ENCODE results near the gene TADA1.
"Not testable (repeated sequence)": the region's sequence is repeated elsewhere in the genome, so short reads cannot be mapped to it uniquely, and the experiment has no call there.

The TADA1 gene

GRCh38 chr1:166888373-166889111 is 12.5 kb upstream of the TADA1 start:
- no peak for DNase-seq

GRCh38 chr1:166884971-166885370 is 8.9 kb upstream of the TADA1 start:
- DNase-seq: no peak

- peak; percentile 21 for DNase-seq
These were observed 8.1 kb upstream of the TADA1 start for GRCh38 chr1:166884040-166884642.

- DNase-seq: no peak
These were observed 6.8 kb upstream of the TADA1 start for GRCh38 chr1:166882893-166883292.

GRCh38 chr1:166878173-166878917 is 2.3 kb upstream of the TADA1 start:
- not testable (repeated sequence) for DNase-seq

- no peak for DNase-seq
These were observed 425 bp upstream of the TADA1 start for GRCh38 chr1:166876540-166876838.

GRCh38 chr1:166875302-166875733 is 746 bp downstream of the TADA1 start:
- no peak for DNase-seq

GRCh38 chr1:166874464-166874863 is 1.6 kb downstream of the TADA1 start:
- no peak for DNase-seq

GRCh38 chr1:166870584-166870983 is 5.5 kb downstream of the TADA1 start:
- DNase-seq: no peak

GRCh38 chr1:166869318-166870099 is 6.6 kb downstream of the TADA1 start:
- DNase-seq: no peak

- DNase-seq: no peak
These were observed 7.4 kb downstream of the TADA1 start for GRCh38 chr1:166868639-166869038.

- DNase-seq: no peak
These were observed 10.1 kb downstream of the TADA1 start for GRCh38 chr1:166865926-166866325.

GRCh38 chr1:166859597-166859996 is 16.5 kb downstream of the TADA1 start:
- DNase-seq: no peak

- no peak for DNase-seq
These were observed 17.2 kb downstream of the TADA1 start for GRCh38 chr1:166858726-166859419.

GRCh38 chr1:166857995-166858394 is 18.1 kb downstream of the TADA1 start:
- no peak for DNase-seq

- no peak for DNase-seq
These were observed 20.5 kb downstream of the TADA1 start for GRCh38 chr1:166855558-166855957.

- no peak for DNase-seq
These were observed 23.1 kb downstream of the TADA1 start for GRCh38 chr1:166852918-166853317.

GRCh38 chr1:166849135-166849534 is 26.9 kb downstream of the TADA1 start:
- DNase-seq: no peak

- no peak for DNase-seq
These were observed 27.9 kb downstream of the TADA1 start for GRCh38 chr1:166848193-166848592.

GRCh38 chr1:166844791-166845190 is 31.3 kb downstream of the TADA1 start:
- DNase-seq: no peak

- no peak for DNase-seq
These were observed 32.1 kb downstream of the TADA1 start for GRCh38 chr1:166843769-166844596.

- DNase-seq: no peak
These were observed 32.7 kb downstream of the TADA1 start for GRCh38 chr1:166843322-166843721.

All from NCI-H187 treated with DMSO at 0.1 percent for 48 hours (cell line).